ENCODE measurements around the gene TXLNB.

- no peak for TF ChIP-seq MAX (CRISPR knock-in tag; IDR thresholded peaks at IDR 0.05)
- TF ChIP-seq, protein P1, sequence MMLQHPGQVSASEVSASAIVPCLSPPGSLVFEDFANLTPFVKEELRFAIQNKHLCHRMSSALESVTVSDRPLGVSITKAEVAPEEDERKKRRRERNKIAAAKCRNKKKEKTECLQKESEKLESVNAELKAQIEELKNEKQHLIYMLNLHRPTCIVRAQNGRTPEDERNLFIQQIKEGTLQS (CRISPR knock-in tag; conservative IDR thresholded peaks at IDR 0.05) = no peak
- TF ChIP-seq, protein P2, sequence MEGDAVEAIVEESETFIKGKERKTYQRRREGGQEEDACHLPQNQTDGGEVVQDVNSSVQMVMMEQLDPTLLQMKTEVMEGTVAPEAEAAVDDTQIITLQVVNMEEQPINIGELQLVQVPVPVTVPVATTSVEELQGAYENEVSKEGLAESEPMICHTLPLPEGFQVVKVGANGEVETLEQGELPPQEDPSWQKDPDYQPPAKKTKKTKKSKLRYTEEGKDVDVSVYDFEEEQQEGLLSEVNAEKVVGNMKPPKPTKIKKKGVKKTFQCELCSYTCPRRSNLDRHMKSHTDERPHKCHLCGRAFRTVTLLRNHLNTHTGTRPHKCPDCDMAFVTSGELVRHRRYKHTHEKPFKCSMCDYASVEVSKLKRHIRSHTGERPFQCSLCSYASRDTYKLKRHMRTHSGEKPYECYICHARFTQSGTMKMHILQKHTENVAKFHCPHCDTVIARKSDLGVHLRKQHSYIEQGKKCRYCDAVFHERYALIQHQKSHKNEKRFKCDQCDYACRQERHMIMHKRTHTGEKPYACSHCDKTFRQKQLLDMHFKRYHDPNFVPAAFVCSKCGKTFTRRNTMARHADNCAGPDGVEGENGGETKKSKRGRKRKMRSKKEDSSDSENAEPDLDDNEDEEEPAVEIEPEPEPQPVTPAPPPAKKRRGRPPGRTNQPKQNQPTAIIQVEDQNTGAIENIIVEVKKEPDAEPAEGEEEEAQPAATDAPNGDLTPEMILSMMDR (IDR thresholded peaks at IDR 0.05) = no peak
- no peak for TF ChIP-seq CREB1 (CRISPR knock-in tag; IDR thresholded peaks at IDR 0.05)
- TF ChIP-seq E2F5 (CRISPR knock-in tag; IDR thresholded peaks at IDR 0.05) = no peak
- TF ChIP-seq JUN (CRISPR knock-in tag; IDR thresholded peaks at IDR 0.05) = no peak
- no peak for TF ChIP-seq NR1H2 (CRISPR knock-in tag; IDR thresholded peaks at IDR 0.05)
- TF ChIP-seq GABPB1 (CRISPR knock-in tag; IDR thresholded peaks at IDR 0.05) = no peak
- TF ChIP-seq TP53 (CRISPR knock-in tag; IDR thresholded peaks at IDR 0.05) = no peak
- TF ChIP-seq NR3C1 (CRISPR knock-in tag; conservative IDR thresholded peaks at IDR 0.05; ENCODE audit: low read depth) = no peak
- no peak for TF ChIP-seq SMAD3 (CRISPR knock-in tag; IDR thresholded peaks at IDR 0.05; ENCODE audit: borderline replicate concordance)
- no peak for TF ChIP-seq ETV6 (CRISPR knock-in tag; IDR thresholded peaks at IDR 0.05)
- no peak for TF ChIP-seq MYBL2 (CRISPR knock-in tag; IDR thresholded peaks at IDR 0.05)
- TF ChIP-seq RELA (CRISPR knock-in tag; IDR thresholded peaks at IDR 0.05; ENCODE audit: borderline replicate concordance) = no peak
Measured at GRCh38 chr6:139289233-139289632, 2.6 kb downstream of the TXLNB start.

Measured in WTC11 (cell line).